Muscle layer of duodenum (tissue), 2 donors: Measurements from ENCODE around the gene RPAP3.
"Not testable (repeated sequence)": the region's sequence is repeated elsewhere in the genome, so short reads cannot be mapped to it uniquely, and the experiment has no call there.

Source experiments
- H3K27ac ChIP-seq: one replicate; pipeline ENCODE4 v1.7.0; 2013; ENCODE audit warnings: mild to moderate bottlenecking, low read length
- H3K27me3 ChIP-seq: one replicate; pipeline ENCODE4 v1.7.0; 2013; ENCODE audit warnings: low read depth, mild to moderate bottlenecking, control low read depth, low read length
- H3K36me3 ChIP-seq, 2 donors: one replicate each; pipeline ENCODE4 v1.7.0; 2013; ENCODE audit warnings: low read length in 2 of 2, control low read depth in 1 of 2, mild to moderate bottlenecking in 1 of 2; ENCODE audit not compliant: insufficient read depth in 2 of 2, control insufficient read depth in 1 of 2
- H3K4me1 ChIP-seq, 2 donors: one replicate each; pipeline ENCODE4 v1.7.0; 2013; ENCODE audit warnings: low read length in 2 of 2, mild to moderate bottlenecking in 2 of 2, control low read depth in 1 of 2, moderate library complexity in 1 of 2; ENCODE audit not compliant: insufficient read depth in 2 of 2, control insufficient read depth in 1 of 2
- H3K4me3 ChIP-seq, 2 donors: one replicate each; pipeline ENCODE4 v1.7.0; 2013; ENCODE audit warnings: low read length in 2 of 2, low read depth in 1 of 2, mild to moderate bottlenecking in 1 of 2
- H3K9me3 ChIP-seq, 2 donors: one replicate each; pipeline ENCODE4 v1.7.0; 2013; ENCODE audit warnings: low read length in 2 of 2, control low read depth in 1 of 2, mild to moderate bottlenecking in 1 of 2; ENCODE audit not compliant: control insufficient read depth in 1 of 2
- donor health status: healthy.

Gene RPAP3

DNA sequence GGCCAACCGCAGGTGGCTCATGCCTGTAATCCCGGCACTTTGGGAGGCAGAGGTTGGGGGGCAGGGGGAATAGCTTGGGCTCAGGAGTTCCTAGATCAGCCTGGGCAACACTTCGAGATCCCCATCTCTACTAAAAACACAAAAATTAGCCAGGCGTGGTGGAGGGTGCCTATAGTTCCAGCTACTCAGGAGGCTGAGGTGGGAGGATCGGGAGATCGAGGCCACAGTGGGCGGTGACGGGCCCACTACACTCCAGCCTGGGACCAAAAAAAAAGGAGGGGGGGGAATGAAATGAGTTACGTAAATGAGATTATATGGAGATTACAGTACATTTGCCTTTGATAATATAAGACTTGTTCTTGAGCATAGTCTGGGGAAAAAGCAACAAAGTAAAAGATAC, 1.1 kb downstream of the RPAP3 start:
- Histone ChIP-seq H3K27me3 (no peaks in the 10 kb centered on the region), H3K4me3 (peak overlapping the region; percentile 82 to 91), H3K36me3 (peaks cover 6 to 8% of the 10 kb centered on the region in 2 donors), H3K4me1 (peaks cover 0 to 6% of the 10 kb centered on the region in 2 donors), H3K9me3 (no peaks in the 10 kb centered on the region), H3K27ac (no peak overlapping the region)

DNA sequence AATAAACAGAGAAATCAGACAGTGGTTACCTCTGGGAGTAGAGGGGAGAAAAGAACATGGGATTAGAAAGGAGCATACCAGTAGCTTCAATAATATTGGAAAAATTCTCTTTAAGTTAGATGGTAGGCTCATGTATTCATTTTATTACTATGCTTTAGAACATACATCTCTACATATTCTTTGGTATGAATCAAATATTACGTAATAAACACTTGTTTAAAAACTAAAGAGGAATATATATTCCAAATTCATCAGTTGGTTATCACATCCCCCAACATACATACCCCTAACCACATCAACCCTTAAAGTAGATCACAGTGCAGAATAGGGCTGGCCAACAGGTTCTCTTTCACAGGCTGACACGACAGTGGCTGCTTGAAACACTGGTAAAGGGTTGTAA, 5.6 kb downstream of the RPAP3 start:
- Histone ChIP-seq H3K27ac (no peak overlapping the region), H3K27me3 (no peaks in the 10 kb centered on the region), H3K36me3 (peaks cover 21 to 24% of the 10 kb centered on the region in 2 donors), H3K4me1 (no peaks in the 10 kb centered on the region), H3K4me3 (no peak overlapping the region), H3K9me3 (no peaks in the 10 kb centered on the region)

DNA sequence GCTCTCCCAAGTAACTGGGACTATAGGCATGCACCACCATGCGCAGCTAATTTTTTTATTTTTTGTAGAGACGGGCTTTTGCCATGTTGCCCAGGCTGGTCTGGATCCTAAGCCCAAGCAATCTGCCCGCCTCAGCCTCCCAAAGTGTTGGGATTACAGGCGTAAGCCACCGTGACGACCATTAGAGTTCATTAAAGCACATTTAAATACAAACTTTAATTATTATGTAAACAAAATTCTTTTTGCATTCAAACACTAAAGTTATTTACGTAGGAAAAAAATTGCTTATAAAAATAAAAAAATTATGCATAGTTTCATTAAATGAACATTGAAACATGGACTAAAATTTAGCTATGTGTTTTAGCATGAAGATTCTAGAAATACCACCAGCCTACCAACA, 7.2 kb downstream of the RPAP3 start:
- Histone ChIP-seq H3K27me3 (no peaks in the 10 kb centered on the region), H3K36me3 (peaks cover 21 to 24% of the 10 kb centered on the region in 2 donors), H3K27ac (no peak overlapping the region), H3K4me3 (no peak overlapping the region), H3K4me1 (no peaks in the 10 kb centered on the region), H3K9me3 (no peaks in the 10 kb centered on the region)

DNA sequence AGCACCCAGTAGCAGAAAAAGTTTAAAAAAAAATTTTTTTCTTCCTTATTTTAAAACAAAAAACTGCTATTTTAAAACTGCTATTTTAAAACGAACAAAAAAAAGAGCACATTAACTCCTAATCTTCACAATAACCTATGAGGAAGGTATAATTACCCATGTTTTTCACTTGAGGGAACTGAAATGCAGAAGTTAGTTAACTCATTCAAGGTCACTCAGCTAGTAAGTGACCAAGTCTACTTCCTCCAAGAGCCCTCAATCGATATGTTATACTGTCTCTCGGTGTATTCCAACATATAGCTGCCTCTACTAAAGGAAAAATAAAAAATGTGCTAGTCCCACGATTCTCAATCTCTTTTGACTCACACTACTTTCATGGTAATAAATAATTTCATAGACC, 7.8 kb downstream of the RPAP3 start:
- H3K36me3 ChIP-seq: peaks cover 21 to 28% of the 10 kb centered on the region in 2 donors
- no peak overlapping the region for H3K4me3 ChIP-seq
- H3K27me3 ChIP-seq: no peaks in the 10 kb centered on the region
- H3K9me3 ChIP-seq: no peaks in the 10 kb centered on the region
- no peak overlapping the region for H3K27ac ChIP-seq
- no peaks in the 10 kb centered on the region for H3K4me1 ChIP-seq

DNA sequence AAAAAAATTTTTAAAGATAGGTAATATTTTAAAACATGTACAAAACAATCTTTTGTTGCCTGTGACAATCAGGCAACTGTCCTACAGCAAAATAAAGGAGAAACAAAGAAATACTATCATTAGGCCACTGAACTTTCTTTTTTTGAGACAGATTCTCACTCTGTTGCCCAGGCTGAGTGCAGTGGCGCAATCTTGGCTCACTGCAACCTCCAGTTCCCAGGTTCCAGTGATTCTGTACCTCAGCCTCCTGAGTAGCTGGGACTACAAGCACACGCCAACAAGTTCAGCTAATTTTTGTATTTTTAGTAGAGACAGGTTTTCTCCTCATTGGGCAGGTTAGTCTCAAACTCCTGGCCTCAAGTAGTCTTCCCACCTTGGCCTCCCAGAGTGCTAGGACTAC, 16.6 kb downstream of the RPAP3 start:
- Histone ChIP-seq H3K9me3 (no peaks in the 10 kb centered on the region), H3K27ac (no peak overlapping the region), H3K36me3 (peaks cover 19 to 26% of the 10 kb centered on the region in 2 donors), H3K4me3 (no peak overlapping the region), H3K27me3 (no peaks in the 10 kb centered on the region), H3K4me1 (no peaks in the 10 kb centered on the region)

DNA sequence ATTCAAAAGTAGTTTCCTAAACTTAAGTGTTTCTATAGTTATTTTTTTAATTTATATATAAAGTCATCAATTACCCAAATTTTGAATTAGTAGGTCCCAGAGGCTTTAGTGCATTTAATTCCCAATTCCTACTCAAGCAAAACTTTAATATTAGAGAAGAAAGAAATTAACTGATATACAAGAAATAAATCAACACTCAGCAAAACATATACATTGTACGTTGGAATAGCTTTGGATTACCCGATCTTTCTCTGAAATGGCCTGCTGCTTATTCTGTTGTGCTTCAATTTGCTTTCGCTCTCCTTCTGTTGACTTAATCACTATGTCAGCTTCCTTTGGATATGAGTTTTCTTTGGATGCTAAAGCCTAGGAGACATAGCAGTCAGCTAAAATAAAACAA, 18.2 kb downstream of the RPAP3 start:
- Histone ChIP-seq H3K36me3 (peaks cover 19 to 22% of the 10 kb centered on the region in 2 donors), H3K27me3 (no peaks in the 10 kb centered on the region), H3K4me1 (no peaks in the 10 kb centered on the region)

DNA sequence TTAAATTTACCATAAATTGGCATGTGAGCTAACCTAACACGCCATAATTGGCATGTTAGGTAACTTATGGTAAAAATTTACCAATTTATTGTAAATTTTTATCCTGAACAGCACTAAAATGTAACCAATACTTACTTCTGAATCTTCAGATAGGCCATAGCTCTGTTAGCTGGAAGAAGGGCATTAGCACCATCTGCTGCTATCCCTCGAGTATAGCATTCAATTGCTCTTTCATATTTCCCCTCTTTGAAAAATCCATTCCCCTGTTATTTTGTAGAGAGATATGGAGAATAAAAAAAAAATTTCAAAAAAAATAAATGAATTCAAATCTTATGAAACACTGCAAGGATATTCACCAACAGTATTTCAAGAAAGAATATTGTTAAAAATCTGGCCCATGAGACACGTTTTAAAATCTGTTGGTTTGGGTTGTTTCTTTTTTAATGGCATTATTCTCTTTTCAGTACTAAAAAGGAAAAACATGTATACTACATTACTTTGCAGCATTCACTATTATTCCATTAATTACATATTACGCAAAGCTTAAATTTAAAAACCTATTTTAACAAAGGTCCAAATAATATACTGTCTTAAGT, 19.1 kb downstream of the RPAP3 start:
- Histone ChIP-seq H3K4me3 (no peak overlapping the region), H3K36me3 (peaks cover 12 to 19% of the 10 kb centered on the region in 2 donors), H3K4me1 (no peaks in the 10 kb centered on the region), H3K9me3 (no peaks in the 10 kb centered on the region), H3K27ac (no peak overlapping the region), H3K27me3 (no peaks in the 10 kb centered on the region)

More for the DNA sequence above, 18.2 kb downstream of the RPAP3 start:
- Histone ChIP-seq H3K9me3 (no peaks in the 10 kb centered on the region), H3K27ac (no peak overlapping the region), H3K4me3 (no peak overlapping the region)

DNA sequence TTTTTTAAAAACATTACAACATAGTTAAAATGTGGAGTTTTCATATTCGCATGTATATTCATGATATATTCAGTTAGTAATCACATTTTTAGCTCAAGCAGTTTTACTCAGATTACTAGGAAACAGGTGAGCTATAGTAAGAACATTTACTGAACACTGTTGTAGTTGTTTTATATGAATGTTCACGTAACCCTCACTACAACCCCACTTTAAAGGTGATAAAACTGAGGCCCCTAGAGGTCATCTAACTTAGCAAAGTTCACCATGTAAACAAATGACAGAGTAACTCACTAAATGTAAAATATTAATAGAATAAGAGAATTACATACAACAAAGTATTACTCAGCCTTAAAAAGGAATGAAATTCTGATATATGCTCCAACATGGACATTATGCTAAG, 26.0 kb downstream of the RPAP3 start:
- Histone ChIP-seq H3K4me3 (no peak overlapping the region), H3K27ac (no peak overlapping the region), H3K4me1 (no peaks in the 10 kb centered on the region), H3K9me3 (no peaks in the 10 kb centered on the region), H3K36me3 (peaks cover 11 to 16% of the 10 kb centered on the region in 2 donors), H3K27me3 (no peaks in the 10 kb centered on the region)

DNA sequence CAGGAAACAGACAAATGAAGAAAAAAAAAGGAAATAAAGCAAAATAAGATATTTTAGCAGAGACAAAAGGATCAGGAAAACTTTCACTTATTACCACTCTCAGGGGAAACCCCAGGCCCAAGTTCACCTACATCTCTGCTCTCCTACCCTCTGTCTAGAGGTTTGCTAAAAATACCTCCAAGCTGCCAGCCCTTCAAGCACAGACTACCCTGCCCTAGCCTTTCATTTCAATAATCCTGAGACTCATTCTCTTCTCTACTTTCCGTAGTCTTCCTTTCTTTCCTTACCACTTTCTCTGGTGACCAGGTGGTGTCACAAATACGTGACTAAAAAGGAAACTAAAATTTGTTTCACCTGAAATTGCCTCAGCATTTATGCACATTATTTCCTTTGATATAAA, 33.8 kb downstream of the RPAP3 start:
- Histone ChIP-seq H3K27me3 (no peaks in the 10 kb centered on the region), H3K4me3 (no peak overlapping the region), H3K36me3 (peaks cover 20 to 30% of the 10 kb centered on the region in 2 donors), H3K27ac (no peak overlapping the region), H3K9me3 (no peaks in the 10 kb centered on the region), H3K4me1 (no peaks in the 10 kb centered on the region)

DNA sequence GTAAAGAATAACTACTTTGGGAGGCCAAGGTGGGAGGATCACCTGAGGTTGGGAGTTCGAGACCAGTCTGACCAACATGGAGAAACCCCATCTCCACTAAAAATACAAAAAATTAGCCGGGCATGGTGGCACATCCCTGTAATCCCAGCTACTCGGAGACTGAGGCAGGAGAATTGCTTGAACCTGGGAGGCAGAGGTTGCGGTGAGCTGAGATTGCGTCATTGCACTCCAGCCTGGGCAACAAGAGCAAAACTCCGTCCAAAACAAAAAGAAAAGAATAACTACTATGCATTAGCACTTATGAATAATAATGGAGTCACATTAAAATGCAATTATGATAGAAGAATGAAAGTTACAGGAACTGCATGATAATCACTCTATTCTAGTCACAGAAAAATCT, 37.9 kb downstream of the RPAP3 start:
- H3K36me3 ChIP-seq: peaks cover 34 to 47% of the 10 kb centered on the region in 2 donors
- H3K9me3 ChIP-seq, H3K4me3 ChIP-seq, H3K27ac ChIP-seq, H3K27me3 ChIP-seq, H3K4me1 ChIP-seq: not testable (repeated sequence)

DNA sequence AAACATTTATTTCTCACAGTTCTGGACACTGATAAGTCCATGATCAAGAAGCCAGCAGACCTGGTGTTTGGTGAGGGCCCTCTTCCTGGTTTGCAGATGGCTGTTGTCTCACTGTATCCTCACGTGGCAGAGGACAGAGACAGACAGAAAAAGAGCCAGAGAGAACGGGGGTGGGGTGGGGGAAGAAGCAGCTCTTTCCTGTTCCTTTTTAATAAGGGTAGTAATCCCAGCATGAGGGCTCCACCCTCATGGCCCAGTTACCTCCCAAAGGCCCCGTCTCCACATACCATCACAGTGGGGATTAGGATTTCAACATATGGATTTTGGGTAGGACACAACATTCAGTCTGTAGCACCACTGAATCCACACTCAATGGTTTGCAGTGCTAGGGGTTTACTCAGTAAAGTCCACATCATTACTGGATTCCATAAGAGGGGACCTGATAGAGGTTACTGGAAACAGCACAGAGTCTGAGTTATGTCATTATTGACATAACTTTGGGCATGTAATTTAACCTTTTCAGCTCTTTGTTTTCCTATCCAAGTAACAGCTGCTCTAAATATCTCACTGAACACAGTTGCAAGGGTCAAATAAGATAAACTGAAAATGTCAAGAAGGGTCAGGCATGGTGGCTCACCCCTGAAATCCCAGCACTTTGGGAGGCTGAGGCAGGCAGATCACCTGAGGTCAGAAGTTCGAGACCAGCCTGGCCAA, 53.2 kb downstream of the RPAP3 start:
- no peaks in the 10 kb centered on the region for H3K27me3 ChIP-seq
- no peak overlapping the region for H3K27ac ChIP-seq

More for the DNA sequence above, 53.2 kb downstream of the RPAP3 start:
- H3K4me3 ChIP-seq: no peak overlapping the region
- H3K36me3 ChIP-seq: no peaks in the 10 kb centered on the region
- peaks cover 10 to 11% of the 10 kb centered on the region in 2 donors for H3K4me1 ChIP-seq
- H3K9me3 ChIP-seq: no peaks in the 10 kb centered on the region
